Pulmonary artery endothelial cell (primary cell): ENCODE data around the gene UBXN1. TPM values are rescaled to one million over a fixed set of nuclear protein-coding genes. Genes with fewer than 3 reads are reported as not detected.
"Not testable (repeated sequence)": the region's sequence is repeated elsewhere in the genome, so short reads cannot be mapped to it uniquely, and the experiment has no call there.

ENCODE experiments used
- DNase-seq: peaks from one replicate; pipeline ENCODE4 v3.0.0-alpha.2; 2011; ENCODE audit warnings: low read depth, low spot score
- total RNA-seq: library from RNA; depleted of rRNA; stranded (reverse); fragments of >200 nt; gene quantifications from 2 replicates; pipeline ENCODE4 v1.2.3, GENCODE V29; 2014

Gene UBXN1
- total RNA-seq, 1 donor from 2014 or later, result 182 TPM

DNA sequence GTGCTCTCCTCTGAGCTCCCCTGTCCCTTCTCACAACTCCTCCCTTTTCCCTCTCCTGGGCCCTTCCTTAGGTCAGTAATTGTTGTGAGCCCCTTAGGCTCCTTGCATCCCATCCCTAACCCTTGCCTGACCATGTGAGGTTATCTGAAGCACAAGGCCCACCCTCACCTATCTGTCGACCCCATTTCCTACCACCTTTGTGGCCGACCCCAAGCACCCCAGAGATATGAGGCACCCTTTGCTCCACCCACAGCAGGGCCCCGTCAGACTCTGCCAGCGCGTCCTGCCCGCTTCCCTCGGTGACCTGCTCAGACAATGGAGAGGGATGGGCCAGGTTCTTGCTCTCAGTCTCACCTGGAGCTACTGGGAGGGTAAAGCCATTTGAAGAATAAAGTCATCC, 29.9 kb upstream of the UBXN1 start:
- DNase-seq, result no peak

DNA sequence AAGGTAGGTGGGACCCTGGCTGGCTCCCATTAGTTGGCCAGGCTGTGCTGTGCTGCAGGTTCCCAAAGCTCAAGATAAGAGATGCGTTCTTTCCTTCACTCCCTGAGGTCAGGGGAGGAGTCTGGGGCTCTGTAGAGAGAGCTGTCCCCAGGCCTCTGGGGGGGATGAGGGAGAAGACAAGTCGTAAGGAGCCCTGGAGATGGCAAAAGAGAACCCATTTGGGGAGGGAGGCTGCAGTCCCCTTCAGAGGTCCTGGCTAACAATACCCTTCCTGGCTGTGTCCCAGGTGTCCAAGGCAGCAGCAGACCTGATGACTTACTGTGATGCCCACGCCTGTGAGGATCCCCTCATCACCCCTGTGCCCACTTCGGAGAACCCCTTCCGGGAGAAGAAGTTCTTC, 29.5 kb upstream of the UBXN1 start:
- DNase-seq, result no peak

DNA sequence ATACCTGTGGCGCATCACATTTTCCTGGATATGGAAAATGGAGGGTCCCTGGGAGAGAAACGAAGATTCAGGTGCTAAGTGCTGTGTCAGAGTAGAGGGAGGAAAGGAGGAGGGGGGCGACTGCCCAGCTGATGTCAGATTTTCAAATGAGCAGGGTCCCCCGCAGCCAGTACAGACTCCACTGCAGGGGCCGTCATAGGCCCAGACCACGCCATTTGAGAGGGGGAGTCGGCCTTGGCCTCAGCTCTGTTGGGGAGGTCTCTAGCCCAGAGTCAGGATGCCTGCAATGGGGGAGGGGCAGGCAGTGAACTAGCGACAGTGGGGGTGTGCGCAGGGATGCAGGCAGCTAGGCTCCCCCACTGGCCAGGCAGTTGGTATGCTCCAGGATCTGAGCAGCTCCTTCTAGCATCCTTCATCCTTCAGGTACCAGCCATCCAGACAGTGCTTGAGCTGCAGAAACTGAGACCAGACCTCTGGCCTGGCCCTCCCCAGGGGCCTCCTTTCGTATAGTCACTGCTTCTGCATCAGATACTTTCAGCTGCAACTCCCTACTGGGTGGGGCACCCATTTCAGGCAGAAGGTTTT, 28.5 kb upstream of the UBXN1 start, which contains the start of the genes BSCL2 and GNG3:
TSS of gene BSCL2 (minus strand) at position 148 of the 585 bp plus-strand sequence. CDS start 229 bp downstream, outside the sequence.
TSS of gene GNG3 (plus strand) at position 400 of the 585 bp plus-strand sequence. CDS start 620 bp downstream, outside the sequence.
- no peak for DNase-seq

DNA sequence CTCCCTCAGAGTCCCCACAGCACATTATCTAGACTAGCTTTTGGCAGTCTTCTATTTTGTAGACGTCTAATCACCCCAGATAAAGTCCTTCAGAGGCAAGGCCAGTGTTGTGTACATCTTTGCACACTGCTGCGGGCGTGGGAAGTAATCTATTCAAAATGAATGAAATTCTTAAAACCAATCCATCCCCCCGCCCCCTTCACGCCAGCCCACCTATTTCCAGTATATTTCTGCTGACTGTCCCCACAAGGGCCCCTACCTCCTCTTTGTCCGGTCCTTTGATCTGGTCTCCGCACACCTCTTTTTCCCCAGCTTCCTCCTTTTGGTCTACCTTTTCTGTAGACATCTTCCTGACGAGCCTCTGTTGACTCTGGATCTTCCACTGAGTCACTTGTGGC, 28.0 kb upstream of the UBXN1 start:
- no peak for DNase-seq

DNA sequence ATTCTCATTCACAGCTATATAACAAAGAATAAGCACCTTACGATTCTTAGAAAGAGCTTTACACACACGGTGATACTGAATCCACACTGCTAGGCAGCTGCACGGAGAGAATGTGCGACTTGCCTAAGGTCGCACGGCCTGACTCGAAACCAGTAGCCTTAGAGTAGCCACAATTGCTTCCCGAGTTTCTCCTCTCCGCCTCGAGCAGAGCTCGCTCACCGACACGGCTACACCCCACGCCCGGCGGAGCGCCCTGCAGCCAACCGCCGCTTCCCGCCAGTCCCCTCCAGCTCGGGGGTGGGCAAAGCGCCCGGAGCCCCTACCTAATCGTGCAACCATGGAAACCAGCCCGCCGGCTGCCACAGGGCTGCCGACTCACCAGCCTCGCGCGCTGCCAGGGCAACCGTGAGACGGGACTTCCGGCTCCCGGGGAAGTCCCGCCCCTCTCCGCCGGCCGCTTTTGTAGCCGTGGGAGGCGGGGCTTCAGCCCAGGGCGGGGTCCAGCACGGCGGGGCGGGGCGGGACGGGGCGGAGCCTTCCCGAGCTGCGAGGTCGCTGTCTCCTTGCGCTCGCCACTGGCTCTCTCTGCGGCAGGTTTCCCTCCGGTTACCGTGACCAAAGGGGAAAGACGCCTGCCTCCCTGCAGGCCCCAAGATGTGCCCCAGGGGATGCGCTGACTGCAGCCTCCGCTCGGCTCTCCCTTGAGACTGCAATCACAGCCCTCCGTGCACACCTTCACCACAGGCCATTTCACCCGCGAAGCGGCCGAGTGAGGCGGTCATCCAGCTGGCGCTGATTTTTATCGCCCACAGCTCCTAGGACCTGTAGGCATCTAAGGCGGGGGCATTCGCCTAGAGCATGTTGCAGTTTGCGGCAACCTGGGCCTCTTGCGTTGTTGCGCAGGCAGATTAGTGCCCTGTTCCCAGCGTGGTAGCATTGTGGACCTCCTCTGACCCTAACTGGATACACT, 27.3 kb upstream of the UBXN1 start:
- peak; percentile 74 for DNase-seq

DNA sequence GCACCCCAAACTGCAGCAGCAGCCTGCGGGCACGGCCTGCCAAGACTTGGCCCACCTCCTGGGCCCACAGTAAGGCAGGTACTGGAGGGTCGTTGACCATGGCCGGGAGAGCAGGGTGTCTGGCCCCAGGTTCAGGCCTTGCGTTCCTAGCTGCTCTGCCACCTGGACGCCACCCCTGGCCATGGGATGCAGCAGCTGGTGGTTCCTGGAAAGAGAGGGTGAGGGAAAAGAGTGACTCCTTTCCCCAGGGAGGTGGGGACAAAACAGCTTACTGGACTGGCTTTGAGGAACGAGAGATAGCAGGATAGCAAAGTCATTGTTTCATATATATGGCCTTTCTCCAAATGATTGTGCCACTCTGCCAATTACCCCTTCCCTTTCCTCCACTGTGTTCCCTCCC, 26.5 kb upstream of the UBXN1 start:
- no peak for DNase-seq

DNA sequence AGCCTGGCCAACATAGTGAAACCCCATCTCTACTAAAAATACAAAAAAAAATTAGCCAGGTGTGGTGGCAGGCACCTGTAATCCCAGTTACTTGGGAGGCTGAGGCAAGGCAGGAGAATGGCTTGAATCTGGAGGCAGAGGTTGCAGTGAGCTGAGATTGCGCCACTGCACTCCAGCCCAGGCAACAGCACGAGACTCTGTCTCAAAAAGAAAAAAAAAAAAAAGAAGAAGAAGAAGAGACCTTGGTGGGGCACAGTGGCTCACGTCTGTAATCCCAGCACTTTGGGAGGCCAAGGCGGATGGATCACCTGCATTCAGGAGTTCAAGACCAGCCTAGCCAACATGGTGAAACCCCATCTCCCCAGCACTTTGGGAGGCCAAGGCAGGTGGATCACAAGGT, 25.0 kb upstream of the UBXN1 start:
- not testable (repeated sequence) for DNase-seq

DNA sequence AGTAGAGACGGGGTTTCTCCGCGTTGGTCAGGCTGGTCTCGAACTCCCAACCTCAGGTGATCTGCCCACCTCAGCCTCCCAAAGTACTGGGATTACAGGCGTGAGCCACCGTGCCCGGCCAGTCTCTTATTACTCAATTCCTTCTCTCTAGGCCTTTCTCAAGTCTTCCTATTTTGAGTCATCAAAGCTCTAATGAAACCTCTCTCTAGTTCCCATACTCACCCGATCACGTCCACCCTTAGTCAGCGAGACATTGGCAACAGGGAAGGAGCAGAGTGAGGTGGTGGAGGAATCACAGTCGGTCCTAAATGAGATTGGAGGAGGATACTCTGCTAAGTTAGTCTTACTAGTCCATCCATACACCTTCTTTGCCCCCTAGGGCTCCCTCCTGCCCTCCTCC, 23.4 kb upstream of the UBXN1 start:
- DNase-seq, result no peak

DNA sequence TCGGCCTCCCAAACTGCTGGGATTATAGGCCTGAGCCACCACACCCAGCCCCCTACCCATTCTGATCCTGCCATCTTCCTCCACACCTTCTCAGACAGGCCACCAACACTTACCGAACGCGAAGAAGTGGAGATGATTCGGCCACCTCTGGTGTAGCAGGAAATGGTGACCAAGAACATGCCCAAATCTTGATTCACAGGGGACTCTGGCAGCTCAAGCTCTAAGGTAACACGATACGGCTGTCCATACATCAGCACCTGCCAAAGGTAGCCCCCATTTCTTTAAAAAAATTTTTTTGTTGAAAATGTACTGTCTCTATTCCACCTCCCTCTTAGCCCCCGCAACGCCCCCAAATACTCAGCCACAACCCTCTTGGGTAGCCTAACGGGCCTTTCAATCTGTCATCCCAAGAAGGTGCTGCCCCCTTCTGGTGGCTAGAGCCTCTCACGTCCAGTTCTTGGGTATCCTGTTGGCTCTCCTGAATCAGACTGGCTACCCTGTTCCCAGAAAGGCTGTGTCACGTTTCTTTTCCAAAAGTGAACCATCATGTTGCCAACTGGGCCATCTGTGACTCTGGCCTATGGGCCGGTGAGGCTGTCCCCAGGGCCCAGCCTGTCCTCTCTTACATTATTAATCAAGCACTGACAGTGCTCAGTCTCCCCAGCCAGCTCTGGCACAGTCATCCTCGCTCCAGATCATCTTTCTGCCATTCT, 15.7 kb upstream of the UBXN1 start:
- DNase-seq, result peak; percentile 59

DNA sequence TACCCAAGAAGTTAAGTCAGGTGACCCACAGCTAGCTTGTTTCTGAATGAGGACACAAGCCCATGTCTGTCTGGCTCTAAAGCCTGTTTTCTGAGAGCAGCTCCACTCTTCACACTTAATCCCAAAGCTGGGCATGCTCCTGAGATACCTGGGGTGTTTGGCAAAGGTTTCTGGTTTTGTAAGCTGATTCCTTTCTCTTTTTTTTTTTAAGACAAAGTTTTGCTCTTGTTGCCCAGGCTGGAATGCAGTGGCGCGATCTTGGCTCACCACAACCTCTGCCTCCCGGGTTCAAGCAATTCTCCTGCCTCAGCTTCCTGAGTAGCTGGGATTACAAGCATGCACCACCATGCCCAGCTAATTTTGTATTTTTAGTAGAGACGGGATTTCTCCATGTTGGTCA, 14.8 kb upstream of the UBXN1 start:
- DNase-seq, result not testable (repeated sequence)

DNA sequence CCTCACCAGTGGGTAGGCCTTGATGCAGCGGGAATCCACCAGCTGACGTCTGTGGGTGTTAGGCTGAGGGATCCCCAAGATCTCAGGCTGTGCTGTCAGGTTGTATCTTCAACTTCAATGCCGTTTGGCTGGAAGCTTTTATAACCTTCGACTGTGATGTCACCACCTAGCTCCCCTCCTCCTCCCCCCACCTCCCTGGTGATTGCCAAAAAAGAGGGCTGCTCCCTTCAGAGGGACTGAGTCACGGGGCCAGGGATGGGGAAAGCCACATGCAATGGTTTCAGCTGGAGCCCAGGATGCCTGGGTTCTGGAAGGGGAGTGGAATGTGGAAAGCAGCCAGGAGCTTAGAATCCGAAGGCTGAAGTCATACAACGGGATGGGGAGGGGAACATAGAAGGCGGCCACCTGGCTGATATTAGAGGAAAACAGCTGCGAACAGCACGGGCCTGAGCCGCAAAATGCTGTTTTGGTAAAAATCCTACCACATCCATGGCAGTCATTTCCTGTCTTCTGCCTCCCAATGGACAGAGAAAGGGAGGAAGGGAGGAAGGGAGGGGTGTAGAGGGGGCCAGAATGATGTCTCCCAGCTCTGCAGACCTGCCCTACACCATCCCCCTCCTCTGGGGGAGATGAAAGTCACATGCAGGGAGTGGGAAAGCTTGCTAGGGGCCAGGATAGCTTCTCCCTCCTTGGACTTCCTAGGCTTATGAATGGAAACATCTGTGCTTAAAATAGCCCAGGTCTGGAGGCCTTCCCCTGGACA, 10.7 kb upstream of the UBXN1 start, which contains the start of gene LRRN4CL:
TSS of gene LRRN4CL (minus strand) at position 110 of the 763 bp plus-strand sequence. CDS start 1,022 bp downstream, outside the sequence.
- DNase-seq, result no peak

DNA sequence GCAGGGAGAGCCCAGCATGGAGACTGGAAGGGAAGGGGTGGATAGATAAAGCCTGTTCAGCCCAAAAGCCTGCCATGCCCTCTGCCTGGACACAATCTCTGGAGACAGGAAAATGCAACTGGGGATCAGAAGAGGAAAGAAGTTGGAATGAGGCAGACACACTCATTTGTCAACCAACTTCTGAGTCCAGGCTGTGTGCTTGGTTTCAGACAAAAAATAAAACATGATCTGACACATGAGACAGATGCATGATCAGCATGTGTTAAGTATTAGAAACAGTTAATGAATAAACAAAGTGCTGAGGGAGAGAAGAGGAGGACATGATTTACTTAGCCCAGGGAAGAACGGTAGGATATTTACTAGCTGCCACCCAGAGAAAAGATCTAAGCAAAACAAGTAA, 9.6 kb upstream of the UBXN1 start:
- no peak for DNase-seq

DNA sequence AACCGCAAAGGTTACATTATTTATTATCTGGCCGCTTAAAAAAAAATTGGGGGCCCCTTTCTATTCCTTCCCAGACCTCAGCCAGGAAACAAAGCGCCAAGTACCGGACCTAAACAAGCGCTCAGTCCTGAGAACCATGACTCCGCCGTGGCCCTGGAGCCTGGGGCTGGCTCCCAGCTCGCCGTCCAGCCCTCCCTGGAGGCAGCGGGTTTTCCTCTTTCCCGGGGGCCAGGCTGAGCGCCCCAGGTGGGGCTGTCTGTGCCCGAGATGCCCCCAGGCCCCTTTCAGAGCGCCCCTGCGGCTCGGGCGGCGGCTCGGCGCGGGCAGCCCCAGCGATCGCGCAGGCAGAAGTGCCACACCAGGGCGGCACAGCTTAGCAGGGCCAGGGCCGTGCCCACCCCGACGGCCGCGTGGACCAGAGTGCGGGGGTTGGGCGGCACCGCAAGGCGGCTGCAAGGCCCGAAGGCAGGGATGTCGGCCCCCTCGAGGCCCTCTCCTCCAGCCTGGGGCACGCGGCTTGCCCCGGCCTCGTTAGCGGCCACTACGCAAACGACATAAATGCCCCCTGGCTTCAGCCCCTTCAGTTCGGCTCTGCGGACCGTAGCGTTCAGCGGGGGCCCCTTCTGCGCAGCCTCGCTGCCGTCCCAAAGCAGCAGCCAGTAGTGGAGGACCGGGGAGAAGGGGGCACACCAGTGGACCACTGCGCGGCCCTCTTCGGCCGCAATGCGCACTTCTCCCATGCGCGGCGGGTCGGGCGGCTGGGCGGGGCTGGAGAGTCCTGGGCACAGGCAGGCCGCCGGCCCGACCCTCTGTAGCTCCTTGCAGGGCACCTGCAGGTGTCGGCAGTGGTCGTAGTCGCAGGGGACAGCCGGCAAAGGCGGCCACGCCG, 8.9 kb upstream of the UBXN1 start:
- DNase-seq, result no peak

DNA sequence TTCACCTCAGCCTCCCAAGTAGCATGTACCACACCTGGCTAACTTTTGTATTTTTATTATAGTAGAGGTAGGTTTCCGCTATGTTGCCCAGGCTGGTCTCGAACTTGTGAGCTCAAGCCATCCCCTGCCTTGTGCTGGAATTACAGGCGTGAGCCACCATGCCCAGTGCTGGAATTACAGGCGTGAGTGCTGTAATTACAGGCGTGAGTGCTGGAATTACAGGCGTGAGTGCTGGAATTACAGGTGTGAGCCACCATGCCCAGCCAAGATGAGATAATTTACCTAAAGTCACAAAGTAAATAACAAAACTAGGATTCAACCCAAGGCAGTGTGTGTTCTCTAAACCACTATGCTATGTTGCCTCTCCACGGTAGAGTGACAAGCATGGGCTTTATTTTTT, 3.6 kb upstream of the UBXN1 start:
- no peak for DNase-seq

DNA sequence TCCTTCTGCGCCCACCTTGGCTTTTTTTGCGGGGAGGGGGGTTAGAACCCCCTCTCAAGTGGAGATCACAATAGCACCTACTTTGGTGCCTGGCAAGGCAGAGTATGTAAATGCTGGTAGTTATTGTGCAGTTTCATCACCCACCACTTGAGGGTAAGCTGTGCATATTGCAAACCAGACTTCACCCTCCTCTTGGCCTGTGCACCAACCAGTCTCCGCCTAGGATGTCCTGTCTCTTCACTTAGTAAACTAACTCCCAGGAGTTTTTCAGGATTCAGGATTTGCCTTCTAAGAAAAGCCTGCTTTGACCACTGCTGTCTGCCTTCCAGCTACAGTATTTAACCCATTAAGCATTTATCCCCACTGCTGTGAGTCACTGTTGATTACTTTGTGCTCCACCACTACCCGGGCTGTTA, 2.0 kb upstream of the UBXN1 start:
- DNase-seq, result peak; percentile 49

DNA sequence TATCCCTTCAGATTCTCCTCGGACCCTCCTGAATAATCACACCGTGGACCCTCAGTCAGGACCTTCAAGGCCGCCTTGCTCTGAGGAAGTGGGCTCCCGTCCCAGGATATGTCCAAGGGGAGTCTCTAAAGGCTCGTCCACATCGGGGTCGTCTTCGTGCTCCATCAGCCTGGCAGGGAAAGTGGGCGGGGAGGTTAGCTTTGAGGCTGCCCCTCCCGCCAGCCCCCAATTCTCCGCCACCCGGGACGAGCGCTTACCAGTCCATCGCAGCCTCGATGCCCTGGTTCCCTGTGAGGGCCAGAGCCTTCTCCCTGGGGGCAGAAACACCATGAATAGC, 472 bp downstream of the UBXN1 start:
- DNase-seq, result no peak

DNA sequence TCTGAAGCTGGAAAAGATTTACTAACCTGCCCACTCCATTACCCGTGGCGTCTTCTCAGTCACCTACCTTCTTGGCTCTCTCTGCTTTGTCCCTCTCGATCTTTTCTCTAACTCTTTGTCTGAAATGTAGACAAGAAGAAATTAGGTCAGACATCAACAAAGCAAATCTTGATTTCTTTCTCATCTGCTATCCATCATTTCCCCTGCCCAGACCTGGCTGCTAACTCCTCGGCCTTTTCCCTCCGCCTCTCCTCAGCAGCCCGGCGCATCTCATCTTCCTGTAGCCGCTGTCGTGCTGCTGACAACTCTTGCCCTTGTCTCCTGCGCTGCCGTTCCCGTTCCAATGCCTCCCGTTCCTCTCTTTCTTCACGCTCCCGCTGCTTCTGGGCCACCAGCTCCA, 1.2 kb downstream of the UBXN1 start:
- no peak for DNase-seq

DNA sequence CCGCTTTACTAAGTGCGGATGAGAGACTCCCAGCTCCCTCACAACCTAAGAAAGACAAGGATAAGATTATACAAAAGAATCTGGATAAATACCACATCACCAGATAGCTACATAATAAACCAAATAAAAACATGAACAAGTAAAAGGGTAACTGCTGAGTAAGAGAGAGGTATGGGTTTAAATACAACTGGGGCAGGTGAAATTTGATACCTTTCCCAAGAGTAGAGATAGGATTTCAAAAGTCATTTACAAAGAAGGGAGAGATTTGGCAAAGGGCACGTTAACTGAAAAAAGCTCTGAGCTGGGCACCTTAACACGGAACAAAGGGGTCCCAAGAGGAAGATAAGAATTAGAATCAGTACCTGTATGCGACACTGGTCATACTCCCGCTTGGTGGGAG, 1.7 kb downstream of the UBXN1 start:
- no peak for DNase-seq

DNA sequence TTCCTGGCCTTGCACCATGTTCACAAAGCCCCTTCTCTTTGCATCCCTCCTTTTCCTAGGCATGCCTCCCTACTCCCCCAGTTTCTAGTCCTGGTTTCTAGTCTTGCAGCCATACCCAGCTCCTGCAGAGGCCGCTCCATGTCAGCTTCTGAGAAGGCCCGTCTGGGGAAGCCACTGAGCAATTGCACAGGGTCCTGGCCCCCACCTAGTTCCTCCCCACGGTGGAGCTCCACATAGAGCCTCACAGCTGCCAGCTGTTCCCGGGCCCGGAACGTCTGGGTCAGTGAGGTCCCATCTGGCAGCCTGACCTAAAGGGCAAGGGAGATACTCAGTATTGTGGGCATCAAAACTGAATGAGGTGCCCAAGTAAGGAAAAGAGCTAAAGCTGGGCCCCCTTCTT, 2.2 kb downstream of the UBXN1 start:
- DNase-seq, result no peak

DNA sequence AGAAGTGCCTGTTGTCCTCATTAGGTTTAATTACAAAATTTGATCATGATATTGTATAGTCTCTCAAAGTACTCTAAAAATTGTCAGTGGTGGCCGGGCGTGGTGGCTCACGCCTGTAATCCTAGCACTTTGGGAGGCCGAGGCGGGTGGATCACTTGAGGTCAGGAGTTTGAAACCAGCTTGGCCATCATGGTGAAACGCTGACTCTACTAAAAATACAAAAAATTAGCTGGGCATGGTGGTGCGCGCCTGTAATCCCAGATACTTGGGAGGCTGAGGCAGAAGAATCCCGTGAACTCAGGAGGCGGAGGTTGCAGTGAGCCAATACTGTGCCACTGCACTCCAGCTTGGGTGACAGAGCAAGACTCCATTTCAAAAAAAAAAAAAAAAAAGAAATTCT, 3.5 kb downstream of the UBXN1 start:
- DNase-seq, result not testable (repeated sequence)
